A549 (cell line): ENCODE measurements around the gene COL12A1. TPM values are rescaled to one million over a fixed set of nuclear protein-coding genes. Genes with fewer than 3 reads are reported as not detected.

Experiments used
- polyA plus RNA-seq, 4 experiments: library from polyadenylated mRNA; depleted of rRNA in 3 of 4; stranded (reverse); fragments of >200 nt; fragmentation: RNase III in 1 of 4; extraction: RNeasy Plus Mini Kit Qiagen cat#74134 plus additional on column Dnase treatment in 1 of 4; gene quantifications; 2 replicates in 3 of 4; 3 replicates in 1 of 4; pipeline ENCODE4 v1.2.3, GENCODE V29; 2011 to 2017

Gene COL12A1
- polyA plus RNA-seq, 2 of the 4 experiments (the other 2 are of a cell fraction): 6.3 to 11.2 TPM

Other genes starting within 250 kb of the COL12A1 start
- gene COX7A2, start 37.7 kb upstream of the COL12A1 start, polyA plus RNA-seq (2011; rRNA removed): 271 and 360 TPM in 2 replicates
- 464 to 507 TPM (median 488 TPM) in 3 replicates for gene COX7A2, start 37.7 kb upstream of the COL12A1 start, polyA plus RNA-seq (2017; fragmentation: RNase III; extraction: RNeasy Plus Mini Kit Qiagen cat#74134 plus additional on column Dnase treatment)
- 75.5 and 94.3 TPM in 2 replicates for gene TMEM30A, start 78.7 kb upstream of the COL12A1 start, polyA plus RNA-seq (2011; rRNA removed)
- 56.1 to 65.1 TPM (median 61.6 TPM) in 3 replicates for gene TMEM30A, start 78.7 kb upstream of the COL12A1 start, polyA plus RNA-seq (2017; fragmentation: RNase III; extraction: RNeasy Plus Mini Kit Qiagen cat#74134 plus additional on column Dnase treatment)